GM10248 (cell line): ENCODE measurements around the gene PTGER3.
"Not testable (repeated sequence)": the region's sequence is repeated elsewhere in the genome, so short reads cannot be mapped to it uniquely, and the experiment has no call there.

Experiments used
- CTCF ChIA-PET: fragments of 300-600 bp; sonication (Branson Sonifier 250); formaldehyde crosslinking; extraction: SDS; loops from one replicate; lab custom pipeline; 2021; ENCODE audit warnings: antibody characterized with exemption; lab: Yijun Ruan, JAX
- POLR2A ChIA-PET: fragments of 350-650 bp; sonication (Branson Sonifier 250); formaldehyde crosslinking; extraction: SDS; loops from one replicate; lab custom pipeline; 2020; ENCODE audit warnings: antibody characterized with exemption; lab: Yijun Ruan, JAX
- DNase-seq: peaks from one replicate; pipeline ENCODE4 v3.0.0; 2012; ENCODE audit errors: extremely low spot score
- CTCF ChIP-seq: IDR thresholded peaks from 2 replicates; pipeline ENCODE4 v1.5.1; 2012; ENCODE audit warnings: mild to moderate bottlenecking, low read depth; ENCODE audit errors: extremely low read depth, missing control alignments, control extremely low read depth

Gene PTGER3

GRCh38 chr1:70997793-70998192 is 49.8 kb downstream of the PTGER3 start:
- POLR2A ChIA-PET, result no interaction called here
- CTCF ChIA-PET, result interaction anchor here (1.0 to 1.4 kb wide), 3 partner anchors 9 to 17 kb away, joined by 3 read pairs; no protein-coding TSS in a partner anchor
- TF ChIP-seq CTCF, result no peak
- DNase-seq, result no peak

GRCh38 chr1:70994753-70995268 is 52.8 kb downstream of the PTGER3 start:
- CTCF ChIA-PET, result interaction anchor here (1.6 to 5.3 kb wide), 2 partner anchors 13 to 29 kb away, joined by 5 to 17 read pairs; no protein-coding TSS in a partner anchor
- POLR2A ChIA-PET, result no interaction called here
- DNase-seq, result no peak
- no peak for TF ChIP-seq CTCF

- ChIA-PET POLR2A (no interaction called here), CTCF (interaction anchor here (2.3 to 5.3 kb wide), 2 partner anchors 12 to 28 kb away, joined by 8 to 17 read pairs; no protein-coding TSS in a partner anchor)
- TF ChIP-seq CTCF, result no peak
- no peak for DNase-seq
Observed at GRCh38 chr1:70993798-70994197, 53.8 kb downstream of the PTGER3 start.

- CTCF ChIA-PET, result interaction anchor here (1.0 to 5.3 kb wide), 3 partner anchors 10 to 39 kb away, joined by 3 to 17 read pairs (median 8); no protein-coding TSS in a partner anchor
- no peak for TF ChIP-seq CTCF
- POLR2A ChIA-PET, result no interaction called here
Observed at GRCh38 chr1:70992521-70992920, 55.1 kb downstream of the PTGER3 start.

GRCh38 chr1:70990469-70991253 is 57.0 kb downstream of the PTGER3 start:
- DNase-seq, result no peak
- ChIA-PET POLR2A (no interaction called here), CTCF (interaction anchor here (5.3 kb wide), 1 partner anchor 8 kb away, joined by 17 read pairs; no protein-coding TSS in a partner anchor)
- TF ChIP-seq CTCF, result no peak

More at GRCh38 chr1:70992521-70992920, 55.1 kb downstream of the PTGER3 start:
- no peak for DNase-seq

GRCh38 chr1:70987497-70987896 is 60.1 kb downstream of the PTGER3 start:
- no peak for DNase-seq
- ChIA-PET CTCF (interaction anchor here (1.5 to 2.0 kb wide), 2 partner anchors 11 to 15 kb away, joined by 3 to 5 read pairs; no protein-coding TSS in a partner anchor), POLR2A (no interaction called here)
- TF ChIP-seq CTCF, result no peak

- DNase-seq, POLR2A ChIA-PET, CTCF ChIA-PET: not testable (repeated sequence)
Observed at GRCh38 chr1:70985776-70986225, 61.8 kb downstream of the PTGER3 start.

GRCh38 chr1:70985278-70985677 is 62.3 kb downstream of the PTGER3 start:
- CTCF ChIA-PET, result interaction anchor here (1.2 kb wide), 1 partner anchor 18 kb away, joined by 4 read pairs; no protein-coding TSS in a partner anchor
- DNase-seq, POLR2A ChIA-PET: not testable (repeated sequence)
